GM06990 (cell line): ENCODE data around the gene EXD3.
A peak's percentile ranks its signal among the peaks of the same experiment; 100 is the strongest.
"Not testable (repeated sequence)": the region's sequence is repeated elsewhere in the genome, so short reads cannot be mapped to it uniquely, and the experiment has no call there.

Experiments used
- DNase-seq: peaks from one replicate; pipeline ENCODE4 v3.0.0-alpha.2; 2011; ENCODE audit not compliant: insufficient read length; ENCODE audit errors: extremely low read depth
- H3K27me3 ChIP-seq: replicated peaks from 2 replicates; pipeline ENCODE4 v1.6.0; 2011; ENCODE audit warnings: low read length; ENCODE audit not compliant: control insufficient read depth, insufficient read depth
- H3K36me3 ChIP-seq: 2 replicates; pipeline ENCODE4 v1.5.1; 2011; ENCODE audit warnings: low read length; ENCODE audit not compliant: control insufficient read depth, insufficient read depth
- H3K4me3 ChIP-seq: replicated peaks from 2 replicates; pipeline ENCODE4 v1.5.1; 2011; ENCODE audit warnings: low read depth, mild to moderate bottlenecking, control low read depth, low read length
- TF ChIP-seq, protein P1 (sequence below): IDR thresholded peaks from 2 replicates; pipeline ENCODE4 v1.5.1; 2011; ENCODE audit warnings: low read length, control low read depth, mild to moderate bottlenecking, inconsistent platforms; ENCODE audit not compliant: insufficient read depth, poor library complexity, severe bottlenecking

The EXD3 gene

DNA sequence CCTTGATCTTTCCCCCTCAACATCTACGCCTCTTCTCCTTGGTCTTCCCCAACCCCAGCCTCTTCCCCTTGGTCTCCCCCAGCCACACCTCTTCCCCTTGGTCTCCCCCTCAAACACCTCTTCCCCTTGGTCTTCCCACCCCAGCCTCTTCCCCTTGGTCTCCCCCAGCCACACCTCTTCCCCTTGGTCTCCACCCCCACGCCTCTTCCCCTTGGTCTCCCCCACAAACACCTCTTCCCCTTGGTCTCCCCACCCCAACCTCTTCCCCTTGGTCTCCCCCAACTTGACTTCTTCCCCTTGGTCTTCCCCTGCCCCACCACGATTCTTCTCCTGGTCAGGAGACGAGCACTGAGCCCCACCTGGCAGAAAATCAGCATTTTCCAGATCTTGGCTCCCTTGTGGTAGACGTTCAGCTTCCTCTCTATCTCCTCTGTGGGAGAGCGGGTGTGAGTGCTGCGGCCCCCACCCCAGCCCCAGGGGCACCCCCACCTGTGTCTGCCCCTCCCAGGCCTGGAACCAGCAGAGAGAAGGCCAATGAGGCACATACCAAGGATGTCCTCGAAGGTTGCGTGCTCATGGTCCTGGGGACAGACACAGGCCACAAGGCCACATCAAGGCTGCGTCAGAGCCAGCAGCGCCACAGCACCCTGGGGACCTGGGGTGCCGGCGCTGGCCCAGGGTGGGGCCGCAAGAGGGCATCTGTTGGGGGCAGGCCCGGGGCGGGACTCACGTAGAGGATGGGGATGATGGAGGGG, 29.2 kb upstream of the EXD3 start:
- peak; percentile 10 for DNase-seq
- Histone ChIP-seq H3K4me3 (no peak overlapping the region), H3K36me3 (peaks cover 10% of the 10 kb centered on the region), H3K27me3 (no peaks in the 10 kb centered on the region)
- TF ChIP-seq, protein P1, sequence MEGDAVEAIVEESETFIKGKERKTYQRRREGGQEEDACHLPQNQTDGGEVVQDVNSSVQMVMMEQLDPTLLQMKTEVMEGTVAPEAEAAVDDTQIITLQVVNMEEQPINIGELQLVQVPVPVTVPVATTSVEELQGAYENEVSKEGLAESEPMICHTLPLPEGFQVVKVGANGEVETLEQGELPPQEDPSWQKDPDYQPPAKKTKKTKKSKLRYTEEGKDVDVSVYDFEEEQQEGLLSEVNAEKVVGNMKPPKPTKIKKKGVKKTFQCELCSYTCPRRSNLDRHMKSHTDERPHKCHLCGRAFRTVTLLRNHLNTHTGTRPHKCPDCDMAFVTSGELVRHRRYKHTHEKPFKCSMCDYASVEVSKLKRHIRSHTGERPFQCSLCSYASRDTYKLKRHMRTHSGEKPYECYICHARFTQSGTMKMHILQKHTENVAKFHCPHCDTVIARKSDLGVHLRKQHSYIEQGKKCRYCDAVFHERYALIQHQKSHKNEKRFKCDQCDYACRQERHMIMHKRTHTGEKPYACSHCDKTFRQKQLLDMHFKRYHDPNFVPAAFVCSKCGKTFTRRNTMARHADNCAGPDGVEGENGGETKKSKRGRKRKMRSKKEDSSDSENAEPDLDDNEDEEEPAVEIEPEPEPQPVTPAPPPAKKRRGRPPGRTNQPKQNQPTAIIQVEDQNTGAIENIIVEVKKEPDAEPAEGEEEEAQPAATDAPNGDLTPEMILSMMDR: no peak

- H3K36me3 ChIP-seq, DNase-seq, H3K4me3 ChIP-seq, H3K27me3 ChIP-seq: not testable (repeated sequence)
Measured at GRCh38 chr9:137451264-137452005, 28.5 kb upstream of the EXD3 start.

- not testable (repeated sequence) for H3K4me3 ChIP-seq, H3K36me3 ChIP-seq, H3K27me3 ChIP-seq, DNase-seq
Measured at GRCh38 chr9:137450539-137451222, 27.7 kb upstream of the EXD3 start.

DNA sequence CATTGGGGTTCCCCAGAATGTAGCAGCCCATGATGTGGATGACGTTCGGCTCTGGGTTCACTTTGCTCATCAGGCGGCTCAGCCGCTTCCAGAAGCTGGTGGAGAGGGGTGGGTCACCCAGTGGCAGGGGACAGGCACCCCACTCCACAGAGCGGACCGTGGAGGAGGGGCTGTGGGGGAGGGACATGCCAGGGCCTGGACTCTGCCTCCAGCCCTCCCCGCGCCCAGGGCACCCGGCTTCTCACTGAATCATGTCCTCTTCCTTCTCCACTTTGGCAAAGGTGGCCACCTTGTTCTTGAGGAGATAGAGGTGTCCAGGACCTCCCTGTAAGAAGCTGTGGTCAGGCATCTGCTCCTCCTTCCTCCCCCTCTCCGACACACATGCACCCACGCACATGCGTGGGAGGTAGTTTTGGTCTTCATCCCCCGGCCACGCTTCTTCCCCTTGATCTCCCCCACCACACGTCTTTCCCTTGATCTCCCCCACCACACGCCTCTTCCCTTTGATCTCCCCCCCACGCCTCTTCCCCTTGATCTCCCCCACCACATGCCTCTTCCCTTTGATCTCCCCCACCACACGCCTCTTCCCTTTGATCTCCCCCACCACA, 27.1 kb upstream of the EXD3 start:
- peaks cover 7% of the 10 kb centered on the region for H3K36me3 ChIP-seq
- DNase-seq: peak; percentile 24
- TF ChIP-seq, protein P1: no peak

GRCh38 chr9:137449081-137449844, 26.3 kb upstream of the EXD3 start:
- peak; percentile 24 for DNase-seq
- Histone ChIP-seq H3K4me3 (no peak overlapping the region), H3K36me3 (peaks cover 5% of the 10 kb centered on the region), H3K27me3 (no peaks in the 10 kb centered on the region)
- TF ChIP-seq, protein P1: no peak

More for the DNA sequence above, 27.1 kb upstream of the EXD3 start:
- H3K4me3 ChIP-seq: no peak overlapping the region
- H3K27me3 ChIP-seq: no peaks in the 10 kb centered on the region

GRCh38 chr9:137448602-137448962, 25.6 kb upstream of the EXD3 start:
- TF ChIP-seq, protein P1: no peak
- no peaks in the 10 kb centered on the region for H3K27me3 ChIP-seq
- no peak overlapping the region for H3K4me3 ChIP-seq
- DNase-seq: no peak
- H3K36me3 ChIP-seq: peaks cover 5% of the 10 kb centered on the region
